Liver (tissue), 9 donors: ENCODE measurements around the gene SPHK1. TPM values are rescaled to one million over a fixed set of nuclear protein-coding genes. Genes with fewer than 3 reads are reported as not detected.
A peak's percentile ranks its signal among the peaks of the same experiment; 100 is the strongest.

Source experiments
- DNase-seq: peaks from one replicate; pipeline ENCODE4 v3.0.0-alpha.2; 2017; ENCODE audit warnings: low spot score
- H3K27ac ChIP-seq, 2 donors: one replicate each; pipeline ENCODE4 v1.7.0; 2013; ENCODE audit warnings: inconsistent platforms in 2 of 2, low read length in 2 of 2, control low read depth in 1 of 2, low read depth in 1 of 2, mild to moderate bottlenecking in 1 of 2
- H3K27me3 ChIP-seq, 4 donors: one replicate each; pipeline versions ENCODE4 v1.6.1 to v1.7.0; 2013; ENCODE audit warnings: low read length in 3 of 4, inconsistent platforms in 1 of 4, mild to moderate bottlenecking in 1 of 4, moderate library complexity in 1 of 4; ENCODE audit not compliant: control insufficient read depth in 4 of 4, insufficient read depth in 4 of 4
- H3K36me3 ChIP-seq, 4 donors: one replicate each; pipeline versions ENCODE4 v1.6.1 to v1.7.0; 2013; ENCODE audit warnings: low read length in 3 of 4, mild to moderate bottlenecking in 3 of 4, low read depth in 1 of 4, moderate library complexity in 1 of 4; ENCODE audit not compliant: control insufficient read depth in 4 of 4, insufficient read depth in 3 of 4
- H3K4me1 ChIP-seq, 4 donors: one replicate each; pipeline versions ENCODE4 v1.6.1 to v1.7.0; 2013; ENCODE audit warnings: low read length in 3 of 4, mild to moderate bottlenecking in 3 of 4, moderate library complexity in 1 of 4; ENCODE audit not compliant: control insufficient read depth in 4 of 4, insufficient read depth in 4 of 4
- H3K4me3 ChIP-seq, 3 donors: one replicate each; pipeline versions ENCODE4 v1.6.1 to v1.7.0; 2013; ENCODE audit warnings: low read length in 3 of 3, control low read depth in 1 of 3, low read depth in 1 of 3, mild to moderate bottlenecking in 1 of 3
- H3K9ac ChIP-seq, 2 donors: one replicate each; pipeline ENCODE4 v1.7.0; 2013; ENCODE audit warnings: low read length in 2 of 2, mild to moderate bottlenecking in 2 of 2, moderate library complexity in 2 of 2, control low read depth in 1 of 2, low read depth in 1 of 2
- H3K9me3 ChIP-seq, 4 donors: one replicate each; pipeline versions ENCODE4 v1.6.1 to v1.7.0; 2013; ENCODE audit warnings: low read length in 3 of 4; ENCODE audit not compliant: control insufficient read depth in 4 of 4
- EGR1 ChIP-seq, 2 donors: IDR thresholded peaks; 2 replicates each; pipeline ENCODE4 v1.6.1; 2016 to 2018; ENCODE audit warnings: antibody characterized with exemption in 2 of 2, low read depth in 2 of 2
- FOXA2 ChIP-seq: IDR thresholded peaks from 2 replicates; pipeline ENCODE4 v1.6.1; 2016; ENCODE audit warnings: antibody characterized with exemption
- GABPA ChIP-seq, 2 donors: IDR thresholded peaks in 1 of 2; conservative IDR thresholded peaks in 1 of 2; 2 replicates each; pipeline ENCODE4 v1.6.1; 2016; ENCODE audit warnings: antibody characterized with exemption in 2 of 2, mild to moderate bottlenecking in 1 of 2, moderate library complexity in 1 of 2
- HNF4A ChIP-seq, 2 donors: conservative IDR thresholded peaks; 2 replicates each; pipeline ENCODE4 v1.6.1; 2016; ENCODE audit warnings: antibody characterized with exemption in 2 of 2, mild to moderate bottlenecking in 2 of 2
- NR2F2 ChIP-seq: IDR thresholded peaks from 2 replicates; pipeline ENCODE4 v1.6.1; 2016; ENCODE audit warnings: antibody characterized with exemption
- SP1 ChIP-seq: IDR thresholded peaks from 2 replicates; pipeline ENCODE4 v1.6.1; 2018; ENCODE audit warnings: antibody characterized with exemption, mild to moderate bottlenecking
- WGBS: extraction: QIAGEN DNeasy Blood & Tissue Kit; methylation state at CpG from one replicate; pipeline ENCODE4 v1.1.7; 2013; 5-methylcytosine and 5-hydroxymethylcytosine counted together
- polyA plus RNA-seq, 2 donors: library from polyadenylated mRNA; stranded (reverse) in 1 of 2; unstranded in 1 of 2; fragments of 200-250 nt in 1 of 2; fragments of >200 nt in 1 of 2; fragmentation: Nextera tagmentation in 1 of 2; extraction: Ambion mirVana in 1 of 2; gene quantifications; one replicate each; pipeline versions ENCODE4 v1.2.1 to v1.2.3, GENCODE V29; 2013 to 2015
- total RNA-seq, 2 donors: library from RNA; depleted of rRNA; stranded (reverse); fragments of >200 nt; gene quantifications; one replicate each; pipeline ENCODE4 v1.2.3, GENCODE V29; 2014
- TF ChIP-seq, protein P1 (sequence below): fragments of 150-350 bp; IDR thresholded peaks from 2 replicates; pipeline ENCODE4 v1.5.1; 2017; ENCODE audit warnings: improper control_type of control experiment, low read depth, low read length; ENCODE audit not compliant: missing input control
- TF ChIP-seq, protein P2 (sequence below): IDR thresholded peaks from 2 replicates; pipeline ENCODE4 v1.6.1; 2016; ENCODE audit warnings: antibody characterized with exemption, mild to moderate bottlenecking
- donor health status: healthy.
- donor health status: healthy.
- donor health status: healthy.
- donor health status: healthy.
- donor health status: healthy.

Gene SPHK1
- total and polyA plus RNA-seq, 4 donors: 0.89 to 11.4 (median 1.1) TPM

DNA sequence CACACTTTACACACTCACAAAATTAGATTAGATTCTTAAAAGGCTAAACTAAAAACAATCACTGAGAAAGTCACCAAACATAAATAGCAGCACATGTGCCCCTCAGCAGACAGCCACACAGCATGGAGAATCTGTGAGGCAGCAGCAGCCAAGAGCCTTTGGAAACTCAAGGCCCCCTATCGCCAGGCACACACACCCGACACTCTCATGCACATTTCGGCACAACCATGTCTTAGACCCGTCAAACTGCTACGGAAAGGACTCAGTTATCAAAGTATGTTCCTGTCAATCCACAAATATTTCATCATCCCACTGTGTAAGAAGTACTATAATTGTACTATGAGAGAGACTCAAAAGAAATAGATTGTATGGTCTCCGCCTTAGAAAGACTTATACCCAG lies 47.6 kb downstream of the SPHK1 start:
- Histone ChIP-seq H3K4me1 (no peaks in the 10 kb centered on the region), H3K27ac (no peak overlapping the region), H3K27me3 (no peaks in the 10 kb centered on the region), H3K9me3 (no peaks in the 10 kb centered on the region), H3K9ac (no peak overlapping the region), H3K4me3 (no peak overlapping the region), H3K36me3 (peaks cover 0 to 2% (median under 1%) of the 10 kb centered on the region in 4 donors)
- TF ChIP-seq, protein P1, sequence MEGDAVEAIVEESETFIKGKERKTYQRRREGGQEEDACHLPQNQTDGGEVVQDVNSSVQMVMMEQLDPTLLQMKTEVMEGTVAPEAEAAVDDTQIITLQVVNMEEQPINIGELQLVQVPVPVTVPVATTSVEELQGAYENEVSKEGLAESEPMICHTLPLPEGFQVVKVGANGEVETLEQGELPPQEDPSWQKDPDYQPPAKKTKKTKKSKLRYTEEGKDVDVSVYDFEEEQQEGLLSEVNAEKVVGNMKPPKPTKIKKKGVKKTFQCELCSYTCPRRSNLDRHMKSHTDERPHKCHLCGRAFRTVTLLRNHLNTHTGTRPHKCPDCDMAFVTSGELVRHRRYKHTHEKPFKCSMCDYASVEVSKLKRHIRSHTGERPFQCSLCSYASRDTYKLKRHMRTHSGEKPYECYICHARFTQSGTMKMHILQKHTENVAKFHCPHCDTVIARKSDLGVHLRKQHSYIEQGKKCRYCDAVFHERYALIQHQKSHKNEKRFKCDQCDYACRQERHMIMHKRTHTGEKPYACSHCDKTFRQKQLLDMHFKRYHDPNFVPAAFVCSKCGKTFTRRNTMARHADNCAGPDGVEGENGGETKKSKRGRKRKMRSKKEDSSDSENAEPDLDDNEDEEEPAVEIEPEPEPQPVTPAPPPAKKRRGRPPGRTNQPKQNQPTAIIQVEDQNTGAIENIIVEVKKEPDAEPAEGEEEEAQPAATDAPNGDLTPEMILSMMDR: no peak
- TF ChIP-seq, protein P2, sequence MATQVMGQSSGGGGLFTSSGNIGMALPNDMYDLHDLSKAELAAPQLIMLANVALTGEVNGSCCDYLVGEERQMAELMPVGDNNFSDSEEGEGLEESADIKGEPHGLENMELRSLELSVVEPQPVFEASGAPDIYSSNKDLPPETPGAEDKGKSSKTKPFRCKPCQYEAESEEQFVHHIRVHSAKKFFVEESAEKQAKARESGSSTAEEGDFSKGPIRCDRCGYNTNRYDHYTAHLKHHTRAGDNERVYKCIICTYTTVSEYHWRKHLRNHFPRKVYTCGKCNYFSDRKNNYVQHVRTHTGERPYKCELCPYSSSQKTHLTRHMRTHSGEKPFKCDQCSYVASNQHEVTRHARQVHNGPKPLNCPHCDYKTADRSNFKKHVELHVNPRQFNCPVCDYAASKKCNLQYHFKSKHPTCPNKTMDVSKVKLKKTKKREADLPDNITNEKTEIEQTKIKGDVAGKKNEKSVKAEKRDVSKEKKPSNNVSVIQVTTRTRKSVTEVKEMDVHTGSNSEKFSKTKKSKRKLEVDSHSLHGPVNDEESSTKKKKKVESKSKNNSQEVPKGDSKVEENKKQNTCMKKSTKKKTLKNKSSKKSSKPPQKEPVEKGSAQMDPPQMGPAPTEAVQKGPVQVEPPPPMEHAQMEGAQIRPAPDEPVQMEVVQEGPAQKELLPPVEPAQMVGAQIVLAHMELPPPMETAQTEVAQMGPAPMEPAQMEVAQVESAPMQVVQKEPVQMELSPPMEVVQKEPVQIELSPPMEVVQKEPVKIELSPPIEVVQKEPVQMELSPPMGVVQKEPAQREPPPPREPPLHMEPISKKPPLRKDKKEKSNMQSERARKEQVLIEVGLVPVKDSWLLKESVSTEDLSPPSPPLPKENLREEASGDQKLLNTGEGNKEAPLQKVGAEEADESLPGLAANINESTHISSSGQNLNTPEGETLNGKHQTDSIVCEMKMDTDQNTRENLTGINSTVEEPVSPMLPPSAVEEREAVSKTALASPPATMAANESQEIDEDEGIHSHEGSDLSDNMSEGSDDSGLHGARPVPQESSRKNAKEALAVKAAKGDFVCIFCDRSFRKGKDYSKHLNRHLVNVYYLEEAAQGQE: no peak
- TF ChIP-seq SP1: no peak
- no peak for TF ChIP-seq GABPA (IDR thresholded peaks at IDR 0.05 in 1 of 2, conservative IDR thresholded peaks at IDR 0.05 in 1 of 2)
- 93% methylated on average over 6 of the region's 6 CpGs for WGBS
- no peak for DNase-seq

GRCh38 chr17:76432712-76433336 lies 48.4 kb downstream of the SPHK1 start:
- Histone ChIP-seq H3K27ac (no peak overlapping the region), H3K4me3 (no peak overlapping the region), H3K4me1 (no peaks in the 10 kb centered on the region), H3K36me3 (peaks cover 0 to 2% (median under 1%) of the 10 kb centered on the region in 4 donors), H3K27me3 (no peaks in the 10 kb centered on the region), H3K9ac (no peak overlapping the region), H3K9me3 (no peaks in the 10 kb centered on the region)
- no peak for DNase-seq
- TF ChIP-seq NR2F2: no peak
- TF ChIP-seq, protein P1: peak; percentile 9
- WGBS: 91% methylated on average over 3 of the region's 3 CpGs

DNA sequence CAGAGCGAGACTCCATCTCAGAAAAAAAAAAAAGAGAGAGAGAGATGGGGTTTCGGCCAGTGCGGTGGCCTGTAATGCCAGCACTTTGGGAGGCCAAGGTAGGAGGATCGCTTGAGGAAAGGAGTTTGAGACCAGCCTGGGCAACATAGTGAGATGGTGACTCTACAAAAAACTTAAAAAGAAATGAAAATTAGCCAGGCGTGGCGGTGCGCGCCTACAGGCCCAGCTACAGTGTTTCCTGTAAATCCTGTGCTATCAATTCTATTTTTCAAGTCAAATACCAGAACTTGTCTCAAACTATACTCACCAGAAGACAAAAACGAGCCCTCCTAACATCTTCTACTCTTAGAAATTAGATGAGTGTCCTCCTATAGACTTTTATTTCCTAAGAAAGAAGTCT lies 49.3 kb downstream of the SPHK1 start:
- Histone ChIP-seq H3K27me3 (no peaks in the 10 kb centered on the region), H3K4me3 (no peak overlapping the region), H3K36me3 (peaks cover 0 to 2% (median 0%) of the 10 kb centered on the region in 4 donors), H3K9me3 (no peaks in the 10 kb centered on the region), H3K9ac (no peak overlapping the region), H3K27ac (no peak overlapping the region), H3K4me1 (no peaks in the 10 kb centered on the region)
- no peak for TF ChIP-seq HNF4A (conservative IDR thresholded peaks at IDR 0.05)
- no peak for TF ChIP-seq FOXA2
- no peak for TF ChIP-seq EGR1 (IDR thresholded peaks at IDR 0.05; ENCODE audit: low read depth in 2 of 2)
- WGBS: 97% methylated on average over 9 of the region's 9 CpGs
- no peak for DNase-seq
